ENCODE results near the gene PLXNC1.
"Not testable (repeated sequence)": the region's sequence is repeated elsewhere in the genome, so short reads cannot be mapped to it uniquely, and the experiment has no call there.

PLXNC1 gene

DNA sequence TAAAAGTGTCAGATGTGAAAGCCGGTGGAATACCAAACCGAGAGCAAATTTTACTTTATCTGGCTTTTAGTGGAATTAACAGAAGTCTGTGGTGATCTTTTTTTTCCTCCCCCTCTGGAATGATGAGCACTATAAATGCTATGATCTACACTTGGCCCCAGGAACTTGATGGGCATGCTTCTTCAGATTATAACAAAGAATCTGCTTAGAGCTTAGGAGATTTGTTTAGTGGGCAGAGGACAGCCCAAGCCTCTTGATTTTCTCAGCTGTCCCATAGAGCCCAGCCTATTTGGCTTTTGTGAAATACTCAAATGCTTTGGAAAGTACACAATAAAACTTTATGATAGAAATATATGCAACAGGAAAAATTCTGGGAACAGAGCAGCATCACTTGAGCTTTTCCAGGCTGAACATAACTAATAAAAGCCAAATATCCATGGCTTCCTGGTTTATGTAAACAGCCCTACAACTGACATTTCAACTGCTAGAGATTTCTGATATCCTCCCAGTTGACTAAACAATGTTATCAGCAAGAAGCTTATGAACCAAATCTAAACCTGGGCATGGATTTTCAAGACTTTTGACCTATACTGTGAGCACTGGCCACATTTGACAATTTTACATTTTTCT is 149.6 kb downstream of the PLXNC1 start:
- DNase-seq (ENCODE audit: low spot score in 2 of 2) (no peak), ATAC-seq (replicated peaks; ENCODE audit: extremely low read depth, poor library complexity, severe bottlenecking) (no peak)
- peaks cover 32% of the 10 kb centered on the region for H3K36me3 Mint-ChIP-seq (ENCODE audit: insufficient read depth)
- H3K4me3 Mint-ChIP-seq = no peak overlapping the region
- H3K27ac Mint-ChIP-seq (ENCODE audit: low read depth) = no peak overlapping the region
- no peaks in the 10 kb centered on the region for H3K27me3 Mint-ChIP-seq
- peaks cover 13% of the 10 kb centered on the region for H3K4me1 Mint-ChIP-seq
- no peaks in the 10 kb centered on the region for H3K9me3 Mint-ChIP-seq

DNA sequence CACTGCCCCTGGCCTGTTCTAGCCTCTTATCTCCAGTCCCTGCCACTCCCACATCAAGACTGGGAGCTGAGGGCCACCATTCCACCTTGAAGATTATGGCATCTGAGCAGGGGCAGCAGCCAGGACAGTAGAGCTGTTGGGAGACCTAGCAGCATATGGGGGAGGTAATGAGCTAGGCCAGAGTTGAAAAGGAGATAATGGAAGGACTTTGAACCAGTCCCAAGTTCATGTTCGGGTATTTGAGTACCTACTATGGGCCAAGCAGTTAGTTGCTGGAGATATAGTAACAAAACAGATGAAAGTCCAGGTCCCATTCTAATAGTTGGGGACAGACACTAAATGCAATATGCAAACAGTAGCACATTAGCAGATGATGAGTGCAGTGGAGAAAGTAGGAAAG is 151.5 kb downstream of the PLXNC1 start:
- Mint-ChIP-seq H3K36me3 (ENCODE audit: insufficient read depth) (peaks cover 31% of the 10 kb centered on the region), H3K27ac (ENCODE audit: low read depth) (no peak overlapping the region), H3K9me3 (no peaks in the 10 kb centered on the region), H3K4me3 (no peak overlapping the region), H3K4me1 (peaks cover 19% of the 10 kb centered on the region), H3K27me3 (no peaks in the 10 kb centered on the region)
- DNase-seq (ENCODE audit: low spot score in 2 of 2) = no peak
- ATAC-seq (replicated peaks; ENCODE audit: extremely low read depth, poor library complexity, severe bottlenecking) = no peak

DNA sequence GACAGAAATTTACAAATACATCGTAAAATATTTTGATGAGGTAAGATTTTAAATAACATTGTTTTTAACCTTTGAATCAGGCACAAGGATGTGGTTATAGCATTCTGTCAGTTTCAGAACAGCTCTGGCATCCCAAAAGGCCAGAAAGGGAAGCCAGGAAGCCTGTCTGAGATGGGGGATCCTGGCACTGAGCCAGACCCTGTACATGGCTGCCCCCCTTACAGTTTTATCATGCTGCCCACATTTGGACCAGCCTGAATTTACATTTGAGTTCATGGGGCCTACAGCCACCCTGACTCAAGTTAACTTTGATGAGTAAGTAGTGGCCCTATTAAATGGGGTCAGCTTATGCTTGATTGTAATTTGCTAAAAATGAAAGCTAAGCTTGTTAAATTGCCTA is 155.6 kb downstream of the PLXNC1 start:
- ATAC-seq (replicated peaks; ENCODE audit: extremely low read depth, poor library complexity, severe bottlenecking) = no peak
- Mint-ChIP-seq H3K4me3 (no peak overlapping the region), H3K4me1 (peaks cover 23% of the 10 kb centered on the region), H3K27ac (ENCODE audit: low read depth) (no peak overlapping the region), H3K9me3 (no peaks in the 10 kb centered on the region), H3K36me3 (ENCODE audit: insufficient read depth) (peaks cover 32% of the 10 kb centered on the region), H3K27me3 (no peaks in the 10 kb centered on the region)
- DNase-seq (ENCODE audit: low spot score in 2 of 2) = no peak

DNA sequence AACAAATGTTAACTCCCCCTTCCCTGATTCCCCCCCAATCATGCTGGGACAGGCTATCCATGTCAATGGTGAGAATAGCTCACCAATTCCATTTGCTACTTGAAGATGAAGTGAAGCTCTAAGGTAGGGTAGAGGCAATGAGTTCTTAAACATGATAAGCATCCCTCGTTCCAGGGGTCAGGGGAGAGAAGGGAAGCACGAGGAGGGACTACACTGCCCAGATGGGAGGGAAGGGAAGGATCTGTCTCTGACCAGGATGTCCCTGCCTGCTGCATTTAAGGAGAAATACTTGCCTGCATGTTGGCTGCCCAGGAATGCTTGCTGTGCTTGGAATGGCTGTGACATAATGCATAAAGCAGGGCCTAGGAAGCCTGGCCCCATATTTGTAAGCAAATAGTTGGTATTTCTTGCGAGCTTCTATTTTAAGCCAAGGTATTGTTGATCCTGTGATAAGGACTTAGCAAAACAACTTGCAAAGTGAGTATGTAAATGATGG is 156.2 kb downstream of the PLXNC1 start:
- H3K27me3 Mint-ChIP-seq = no peaks in the 10 kb centered on the region
- H3K9me3 Mint-ChIP-seq = no peaks in the 10 kb centered on the region
- no peak overlapping the region for H3K4me3 Mint-ChIP-seq
- peaks cover 23% of the 10 kb centered on the region for H3K4me1 Mint-ChIP-seq
- ATAC-seq (replicated peaks; ENCODE audit: extremely low read depth, poor library complexity, severe bottlenecking) (no peak), DNase-seq (ENCODE audit: low spot score in 2 of 2) (no peak)
- H3K36me3 Mint-ChIP-seq (ENCODE audit: insufficient read depth) = peaks cover 33% of the 10 kb centered on the region
- H3K27ac Mint-ChIP-seq (ENCODE audit: low read depth) = no peak overlapping the region

DNA sequence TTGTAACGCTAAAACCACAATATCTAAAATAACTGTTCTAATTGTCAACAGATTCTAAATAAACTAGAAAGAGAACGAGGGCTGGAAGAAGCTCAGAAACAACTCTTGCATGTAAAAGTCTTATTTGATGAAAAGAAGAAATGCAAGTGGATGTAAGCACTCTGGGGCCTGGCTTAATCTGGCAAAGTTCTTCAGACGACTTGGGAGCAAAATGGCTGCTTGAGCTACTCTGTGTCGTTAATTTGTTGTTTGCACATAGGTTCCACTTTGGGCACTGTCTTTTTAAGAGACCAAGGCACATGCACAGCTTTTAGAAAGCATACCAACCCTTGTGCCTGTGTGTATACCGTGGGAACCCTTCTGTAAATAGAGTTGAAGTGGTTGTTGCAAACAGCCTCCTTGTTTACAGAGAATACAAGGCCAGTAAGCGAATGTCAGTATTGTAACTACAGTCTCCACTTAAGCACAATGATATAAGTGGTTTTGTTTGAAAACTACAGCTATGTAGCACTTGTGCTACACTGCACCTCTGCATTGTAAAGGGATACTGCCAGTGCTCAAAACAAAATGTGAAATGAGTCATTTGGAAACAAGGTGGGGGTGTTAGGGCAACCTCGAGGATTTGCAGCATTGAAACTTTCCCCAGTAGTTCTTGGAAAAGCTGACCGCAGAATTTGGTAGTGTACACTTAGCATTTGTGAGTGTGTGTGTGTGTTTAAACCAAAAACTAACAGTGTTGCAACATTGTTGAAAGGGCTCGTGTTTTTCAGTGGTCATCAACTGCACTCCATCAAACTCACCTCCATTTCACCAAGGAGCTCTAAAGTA is 157.0 kb downstream of the PLXNC1 start:
- no peak overlapping the region for H3K27ac Mint-ChIP-seq (ENCODE audit: low read depth)
- H3K4me1 Mint-ChIP-seq = peaks cover 23% of the 10 kb centered on the region
- no peaks in the 10 kb centered on the region for H3K9me3 Mint-ChIP-seq
- H3K27me3 Mint-ChIP-seq = no peaks in the 10 kb centered on the region
- H3K36me3 Mint-ChIP-seq (ENCODE audit: insufficient read depth) = peaks cover 28% of the 10 kb centered on the region
- ATAC-seq (replicated peaks; ENCODE audit: extremely low read depth, poor library complexity, severe bottlenecking) (no peak), DNase-seq (ENCODE audit: low spot score in 2 of 2) (no peak)
- H3K4me3 Mint-ChIP-seq = no peak overlapping the region

DNA sequence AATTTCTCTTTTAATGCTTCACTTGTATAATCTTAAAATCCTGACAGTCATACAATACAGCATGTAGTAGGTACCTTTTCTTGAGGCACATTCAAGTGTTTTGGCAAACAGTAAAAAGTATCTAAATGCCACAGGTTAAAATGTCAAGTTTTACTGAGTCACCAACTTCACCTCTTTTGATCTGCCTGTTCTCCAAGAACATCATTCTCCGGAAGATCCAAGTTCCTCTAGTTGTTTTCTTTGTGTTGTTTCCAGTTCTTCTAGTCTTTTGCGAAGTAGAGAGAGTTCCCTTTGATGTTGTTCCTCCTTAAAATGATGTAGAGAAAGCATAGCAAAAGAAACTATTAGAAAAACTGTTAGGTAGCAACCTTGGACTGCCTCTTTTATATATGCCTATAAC is 160.2 kb downstream of the PLXNC1 start:
- no peaks in the 10 kb centered on the region for H3K27me3 Mint-ChIP-seq
- no peaks in the 10 kb centered on the region for H3K9me3 Mint-ChIP-seq
- DNase-seq (ENCODE audit: low spot score in 2 of 2) = no peak
- peaks cover 19% of the 10 kb centered on the region for H3K36me3 Mint-ChIP-seq (ENCODE audit: insufficient read depth)
- no peak overlapping the region for H3K27ac Mint-ChIP-seq (ENCODE audit: low read depth)
- ATAC-seq (replicated peaks; ENCODE audit: extremely low read depth, poor library complexity, severe bottlenecking) = no peak
- H3K4me1 Mint-ChIP-seq = peaks cover 16% of the 10 kb centered on the region
- no peak overlapping the region for H3K4me3 Mint-ChIP-seq

DNA sequence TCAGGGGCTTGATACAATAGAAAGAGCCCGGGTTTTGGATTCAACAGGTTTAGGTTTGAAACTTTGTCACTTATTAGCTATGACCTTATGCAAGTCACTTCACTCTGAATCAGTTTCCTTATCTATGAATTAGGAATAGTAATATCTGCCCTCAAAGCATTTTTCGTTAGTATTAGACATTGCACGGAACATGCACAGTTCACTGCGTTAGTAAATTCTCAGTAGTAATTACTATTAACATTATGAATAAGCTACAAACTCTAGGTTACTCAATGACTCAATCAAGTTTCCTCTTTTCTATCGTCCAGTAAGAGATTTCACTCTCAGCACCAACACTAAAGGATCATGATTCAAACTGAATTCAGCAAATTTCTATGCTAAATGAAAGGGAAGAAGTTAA is 161.0 kb downstream of the PLXNC1 start:
- Mint-ChIP-seq H3K27me3 (no peaks in the 10 kb centered on the region), H3K9me3 (no peaks in the 10 kb centered on the region), H3K4me3 (no peak overlapping the region), H3K36me3 (ENCODE audit: insufficient read depth) (peaks cover 18% of the 10 kb centered on the region), H3K27ac (ENCODE audit: low read depth) (no peak overlapping the region), H3K4me1 (peaks cover 15% of the 10 kb centered on the region)
- DNase-seq (ENCODE audit: low spot score in 2 of 2) (no peak), ATAC-seq (replicated peaks; ENCODE audit: extremely low read depth, poor library complexity, severe bottlenecking) (no peak)

DNA sequence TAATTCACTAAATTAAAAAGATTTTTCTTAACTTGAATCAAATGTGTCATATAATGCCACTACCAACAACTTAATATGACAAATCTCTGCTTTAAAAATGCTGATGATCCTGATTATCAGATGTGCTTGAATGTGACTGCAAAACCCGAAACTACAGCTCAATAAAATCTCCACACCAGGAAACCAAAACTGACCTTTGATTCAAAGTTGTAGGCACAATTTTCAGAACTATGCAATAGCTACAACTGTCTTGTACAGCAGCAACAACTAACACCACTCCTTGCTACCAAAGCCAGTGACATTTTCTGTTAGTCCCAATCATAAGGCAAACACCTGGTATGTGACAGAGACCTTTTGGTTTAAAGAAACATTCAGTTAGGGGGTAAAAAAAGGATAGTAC is 164.0 kb downstream of the PLXNC1 start:
- H3K9me3 Mint-ChIP-seq = peaks cover 5% of the 10 kb centered on the region
- peaks cover 6% of the 10 kb centered on the region for H3K36me3 Mint-ChIP-seq (ENCODE audit: insufficient read depth)
- H3K27me3 Mint-ChIP-seq = no peaks in the 10 kb centered on the region
- no peaks in the 10 kb centered on the region for H3K4me1 Mint-ChIP-seq
- ATAC-seq (replicated peaks; ENCODE audit: extremely low read depth, poor library complexity, severe bottlenecking) (no peak), DNase-seq (ENCODE audit: low spot score in 2 of 2) (no peak)
- no peak overlapping the region for H3K27ac Mint-ChIP-seq (ENCODE audit: low read depth)
- no peak overlapping the region for H3K4me3 Mint-ChIP-seq

DNA sequence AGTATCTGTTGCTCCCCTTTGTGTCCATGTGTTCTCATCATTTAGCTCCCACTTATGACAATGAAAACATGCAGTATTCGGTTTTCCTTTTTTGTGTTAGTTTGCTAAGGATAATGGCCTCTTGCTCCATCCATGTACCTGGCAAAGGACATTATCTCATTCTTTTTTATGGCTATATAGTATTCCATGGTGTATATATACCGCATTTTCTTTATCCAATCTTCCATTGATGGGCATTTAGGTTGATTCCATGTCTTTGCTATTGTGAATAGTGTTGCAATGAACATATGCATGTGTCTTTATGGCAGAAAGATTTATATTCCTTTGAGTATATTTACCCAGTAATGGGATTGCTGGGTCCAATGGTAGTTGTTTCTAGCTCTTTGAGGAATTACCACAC is 168.2 kb downstream of the PLXNC1 start:
- not testable (repeated sequence) for ATAC-seq (replicated peaks; ENCODE audit: extremely low read depth, poor library complexity, severe bottlenecking)

DNA sequence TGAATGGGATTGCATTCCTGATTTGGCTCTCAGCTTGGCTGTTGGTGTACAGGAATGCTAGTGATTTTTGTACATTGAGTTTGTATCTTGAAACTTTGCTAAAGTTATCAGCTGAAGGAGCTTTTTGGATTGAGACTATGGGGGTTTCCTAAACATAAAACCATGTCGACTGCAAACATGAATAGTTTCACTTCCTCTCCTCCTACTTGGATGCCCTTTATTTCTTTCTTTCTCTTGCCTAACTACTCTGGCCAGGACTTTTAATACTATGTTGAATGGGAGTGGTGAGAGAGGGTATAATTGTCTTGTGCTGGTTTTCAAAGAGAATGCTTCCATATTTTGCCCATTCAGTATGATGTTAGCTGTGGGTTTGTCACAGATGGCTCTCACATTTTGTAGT is 169.8 kb downstream of the PLXNC1 start:
- peaks cover 37% of the 10 kb centered on the region for H3K9me3 Mint-ChIP-seq
- H3K36me3 Mint-ChIP-seq (ENCODE audit: insufficient read depth) = peaks cover 4% of the 10 kb centered on the region
- no peak overlapping the region for H3K27ac Mint-ChIP-seq (ENCODE audit: low read depth)
- ATAC-seq (replicated peaks; ENCODE audit: extremely low read depth, poor library complexity, severe bottlenecking) (no peak), DNase-seq (ENCODE audit: low spot score in 2 of 2) (no peak)
- no peak overlapping the region for H3K4me3 Mint-ChIP-seq
- no peaks in the 10 kb centered on the region for H3K27me3 Mint-ChIP-seq
- no peaks in the 10 kb centered on the region for H3K4me1 Mint-ChIP-seq

More for the DNA sequence above, 168.2 kb downstream of the PLXNC1 start:
- DNase-seq (ENCODE audit: low spot score in 2 of 2); H3K4me3 Mint-ChIP-seq; H3K27ac Mint-ChIP-seq (ENCODE audit: low read depth); H3K27me3 Mint-ChIP-seq; H3K4me1 Mint-ChIP-seq; H3K36me3 Mint-ChIP-seq (ENCODE audit: insufficient read depth): not testable (repeated sequence)
- H3K9me3 Mint-ChIP-seq = peaks cover 36% of the 10 kb centered on the region

DNA sequence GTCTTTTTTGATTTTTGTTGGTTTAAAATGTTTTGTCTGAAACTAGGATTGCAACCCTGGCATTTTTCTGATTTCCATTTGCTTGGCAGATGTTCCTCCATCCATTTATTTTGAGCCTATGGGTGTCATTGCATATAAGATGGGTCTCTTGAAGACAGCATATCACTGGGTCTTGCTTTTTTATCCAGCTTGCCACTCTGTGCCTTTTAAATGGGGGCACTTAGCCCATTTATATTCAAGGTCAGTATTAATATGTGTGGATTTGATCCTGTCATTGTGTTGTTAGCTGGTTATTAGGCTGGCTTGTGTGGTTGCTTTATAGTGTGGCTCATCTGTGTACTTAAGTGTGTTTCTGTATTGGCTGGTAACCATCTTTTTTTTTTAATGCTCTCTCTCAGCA is 171.7 kb downstream of the PLXNC1 start:
- no peak overlapping the region for H3K4me3 Mint-ChIP-seq
- ATAC-seq (replicated peaks; ENCODE audit: extremely low read depth, poor library complexity, severe bottlenecking) (no peak), DNase-seq (ENCODE audit: low spot score in 2 of 2) (no peak)
- H3K27me3 Mint-ChIP-seq = no peaks in the 10 kb centered on the region
- peaks cover 4% of the 10 kb centered on the region for H3K36me3 Mint-ChIP-seq (ENCODE audit: insufficient read depth)
- no peak overlapping the region for H3K27ac Mint-ChIP-seq (ENCODE audit: low read depth)
- no peaks in the 10 kb centered on the region for H3K4me1 Mint-ChIP-seq
- H3K9me3 Mint-ChIP-seq = peaks cover 37% of the 10 kb centered on the region

DNA sequence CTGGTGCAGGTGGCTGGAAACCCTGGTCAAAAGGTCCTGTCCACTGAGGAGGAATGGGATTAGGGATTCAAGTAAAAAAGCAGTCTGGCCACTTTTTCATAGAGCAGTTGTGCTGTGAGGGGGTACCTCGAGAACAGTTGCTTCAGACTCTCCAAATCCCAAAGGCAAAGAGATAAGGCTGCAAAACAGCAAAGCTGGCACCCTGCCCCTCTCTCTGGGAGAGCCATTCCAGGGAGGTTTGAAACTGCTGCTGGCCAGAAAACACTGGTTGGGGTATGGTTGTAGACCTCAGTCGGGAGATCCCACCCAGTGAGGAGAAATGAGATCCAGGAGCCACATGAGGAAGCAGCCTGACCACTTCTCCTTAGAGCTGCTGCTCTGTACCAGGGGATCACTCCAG is 174.0 kb downstream of the PLXNC1 start:
- Mint-ChIP-seq H3K4me1 (no peaks in the 10 kb centered on the region), H3K4me3 (no peak overlapping the region), H3K27me3 (no peaks in the 10 kb centered on the region), H3K27ac (ENCODE audit: low read depth) (no peak overlapping the region), H3K9me3 (peaks cover 32% of the 10 kb centered on the region), H3K36me3 (ENCODE audit: insufficient read depth) (peaks cover 7% of the 10 kb centered on the region)
- ATAC-seq (replicated peaks; ENCODE audit: extremely low read depth, poor library complexity, severe bottlenecking) = no peak
- DNase-seq (ENCODE audit: low spot score in 2 of 2) = no peak

DNA sequence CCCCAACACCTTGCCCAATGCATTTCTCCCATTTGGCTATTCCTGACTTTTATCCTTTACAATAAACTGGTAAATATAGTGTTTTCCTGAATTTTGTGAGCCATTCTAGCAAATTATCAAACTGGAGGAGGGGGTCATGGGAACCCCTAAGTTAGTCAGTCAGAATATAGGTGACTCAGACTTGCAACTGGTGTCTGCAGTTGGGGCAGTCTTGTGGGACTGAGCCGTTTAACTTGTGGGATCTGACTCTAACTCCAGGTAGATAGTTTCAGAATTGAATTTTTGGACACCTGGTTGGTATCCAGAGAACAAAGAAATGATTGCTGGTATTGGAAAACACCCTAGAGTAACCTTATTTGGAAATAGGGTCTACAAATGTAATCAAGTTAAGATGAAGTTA is 177.9 kb downstream of the PLXNC1 start:
- Mint-ChIP-seq H3K36me3 (ENCODE audit: insufficient read depth) (peaks cover 5% of the 10 kb centered on the region), H3K27me3 (no peaks in the 10 kb centered on the region), H3K9me3 (peaks cover 4% of the 10 kb centered on the region), H3K4me1 (no peaks in the 10 kb centered on the region), H3K27ac (ENCODE audit: low read depth) (no peak overlapping the region), H3K4me3 (no peak overlapping the region)
- DNase-seq (ENCODE audit: low spot score in 2 of 2) (no peak), ATAC-seq (replicated peaks; ENCODE audit: extremely low read depth, poor library complexity, severe bottlenecking) (no peak)
